ENCODE measurements around the gene TSPAN5.

Gene TSPAN5

GRCh38 chr4:98603683-98604521 lies 54.5 kb downstream of the TSPAN5 start:
- peak overlapping the region; percentile 39; the same call in 1 of the 2 replicates for H3K9ac ChIP-seq (ENCODE audit: low read depth, low read length)
- no peak overlapping the region for H3K27ac ChIP-seq (ENCODE audit: low read length)
- H3K4me1 ChIP-seq (ENCODE audit: insufficient read depth, low read length) = peaks cover 19% of the 10 kb centered on the region
- peaks cover 13% of the 10 kb centered on the region for H3K9me3 ChIP-seq (ENCODE audit: insufficient read depth, low read depth, low read length)
- no peaks in the 10 kb centered on the region for H3K27me3 ChIP-seq (ENCODE audit: insufficient read depth, low read length)
- no peaks in the 10 kb centered on the region for H3K36me3 ChIP-seq (ENCODE audit: insufficient read depth, low read depth, low read length)
- no peak overlapping the region for H3K4me3 ChIP-seq (ENCODE audit: low read length)

GRCh38 chr4:98602270-98602669 lies 56.1 kb downstream of the TSPAN5 start:
- Histone ChIP-seq H3K36me3 (ENCODE audit: insufficient read depth, low read depth, low read length) (no peaks in the 10 kb centered on the region), H3K9ac (ENCODE audit: low read depth, low read length) (no peak overlapping the region), H3K9me3 (ENCODE audit: insufficient read depth, low read depth, low read length) (peaks cover 13% of the 10 kb centered on the region), H3K27me3 (ENCODE audit: insufficient read depth, low read length) (no peaks in the 10 kb centered on the region), H3K4me1 (ENCODE audit: insufficient read depth, low read length) (peaks cover 14% of the 10 kb centered on the region), H3K27ac (ENCODE audit: low read length) (no peak overlapping the region), H3K4me3 (ENCODE audit: low read length) (no peak overlapping the region)

- Histone ChIP-seq H3K36me3 (ENCODE audit: insufficient read depth, low read depth, low read length) (no peaks in the 10 kb centered on the region), H3K27ac (ENCODE audit: low read length) (no peak overlapping the region), H3K9me3 (ENCODE audit: insufficient read depth, low read depth, low read length) (peaks cover 13% of the 10 kb centered on the region), H3K9ac (ENCODE audit: low read depth, low read length) (no peak overlapping the region), H3K4me3 (ENCODE audit: low read length) (no peak overlapping the region), H3K27me3 (ENCODE audit: insufficient read depth, low read length) (no peaks in the 10 kb centered on the region), H3K4me1 (ENCODE audit: insufficient read depth, low read length) (peaks cover 9% of the 10 kb centered on the region)
Observed at GRCh38 chr4:98601708-98602107, 56.7 kb downstream of the TSPAN5 start.

- Histone ChIP-seq H3K27me3 (ENCODE audit: insufficient read depth, low read length) (no peaks in the 10 kb centered on the region), H3K9me3 (ENCODE audit: insufficient read depth, low read depth, low read length) (peaks cover 13% of the 10 kb centered on the region), H3K36me3 (ENCODE audit: insufficient read depth, low read depth, low read length) (no peaks in the 10 kb centered on the region), H3K27ac (ENCODE audit: low read length) (no peak overlapping the region), H3K4me3 (ENCODE audit: low read length) (no peak overlapping the region), H3K9ac (ENCODE audit: low read depth, low read length) (no peak overlapping the region), H3K4me1 (ENCODE audit: insufficient read depth, low read length) (peaks cover 4% of the 10 kb centered on the region)
Observed at GRCh38 chr4:98599617-98600205, 58.7 kb downstream of the TSPAN5 start.

- H3K36me3 ChIP-seq (ENCODE audit: insufficient read depth, low read depth, low read length) = no peaks in the 10 kb centered on the region
- H3K27me3 ChIP-seq (ENCODE audit: insufficient read depth, low read length) = no peaks in the 10 kb centered on the region
- H3K4me3 ChIP-seq (ENCODE audit: low read length) = no peak overlapping the region
- H3K27ac ChIP-seq (ENCODE audit: low read length) = no peak overlapping the region
- peaks cover 6% of the 10 kb centered on the region; the same call in 1 of the 2 replicates for H3K4me1 ChIP-seq (ENCODE audit: insufficient read depth, low read length)
- H3K9me3 ChIP-seq (ENCODE audit: insufficient read depth, low read depth, low read length) = no peaks in the 10 kb centered on the region
- no peak overlapping the region for H3K9ac ChIP-seq (ENCODE audit: low read depth, low read length)
Observed at GRCh38 chr4:98586962-98587354, 71.5 kb downstream of the TSPAN5 start.

GRCh38 chr4:98586291-98586961 lies 72.0 kb downstream of the TSPAN5 start:
- no peaks in the 10 kb centered on the region for H3K9me3 ChIP-seq (ENCODE audit: insufficient read depth, low read depth, low read length)
- H3K4me3 ChIP-seq (ENCODE audit: low read length) = no peak overlapping the region
- peaks cover 6% of the 10 kb centered on the region; the same call in 1 of the 2 replicates for H3K4me1 ChIP-seq (ENCODE audit: insufficient read depth, low read length)
- H3K27ac ChIP-seq (ENCODE audit: low read length) = no peak overlapping the region
- no peaks in the 10 kb centered on the region for H3K27me3 ChIP-seq (ENCODE audit: insufficient read depth, low read length)
- H3K9ac ChIP-seq (ENCODE audit: low read depth, low read length) = no peak overlapping the region
- H3K36me3 ChIP-seq (ENCODE audit: insufficient read depth, low read depth, low read length) = no peaks in the 10 kb centered on the region

GRCh38 chr4:98585596-98585995 lies 72.8 kb downstream of the TSPAN5 start:
- H3K27me3 ChIP-seq (ENCODE audit: insufficient read depth, low read length) = no peaks in the 10 kb centered on the region
- peaks cover 6% of the 10 kb centered on the region; the same call in 1 of the 2 replicates for H3K4me1 ChIP-seq (ENCODE audit: insufficient read depth, low read length)
- H3K36me3 ChIP-seq (ENCODE audit: insufficient read depth, low read depth, low read length) = no peaks in the 10 kb centered on the region
- H3K9ac ChIP-seq (ENCODE audit: low read depth, low read length) = no peak overlapping the region
- H3K27ac ChIP-seq (ENCODE audit: low read length) = no peak overlapping the region
- no peak overlapping the region for H3K4me3 ChIP-seq (ENCODE audit: low read length)
- no peaks in the 10 kb centered on the region for H3K9me3 ChIP-seq (ENCODE audit: insufficient read depth, low read depth, low read length)

- Histone ChIP-seq H3K9ac (ENCODE audit: low read depth, low read length) (no peak overlapping the region), H3K27me3 (ENCODE audit: insufficient read depth, low read length) (no peaks in the 10 kb centered on the region), H3K4me1 (ENCODE audit: insufficient read depth, low read length) (peaks cover 6% of the 10 kb centered on the region; the same call in 1 of the 2 replicates), H3K27ac (ENCODE audit: low read length) (no peak overlapping the region), H3K9me3 (ENCODE audit: insufficient read depth, low read depth, low read length) (no peaks in the 10 kb centered on the region), H3K36me3 (ENCODE audit: insufficient read depth, low read depth, low read length) (no peaks in the 10 kb centered on the region), H3K4me3 (ENCODE audit: low read length) (no peak overlapping the region)
Observed at GRCh38 chr4:98584265-98584664, 74.1 kb downstream of the TSPAN5 start.

- H3K27me3 ChIP-seq (ENCODE audit: insufficient read depth, low read length) = no peaks in the 10 kb centered on the region
- no peaks in the 10 kb centered on the region for H3K9me3 ChIP-seq (ENCODE audit: insufficient read depth, low read depth, low read length)
- H3K4me1 ChIP-seq (ENCODE audit: insufficient read depth, low read length) = peaks cover 6% of the 10 kb centered on the region; the same call in 1 of the 2 replicates
- H3K4me3 ChIP-seq (ENCODE audit: low read length) = no peak overlapping the region
- no peak overlapping the region for H3K27ac ChIP-seq (ENCODE audit: low read length)
- H3K36me3 ChIP-seq (ENCODE audit: insufficient read depth, low read depth, low read length) = no peaks in the 10 kb centered on the region
- no peak overlapping the region for H3K9ac ChIP-seq (ENCODE audit: low read depth, low read length)
Observed at GRCh38 chr4:98583265-98583664, 75.1 kb downstream of the TSPAN5 start.

GRCh38 chr4:98581126-98581525 lies 77.3 kb downstream of the TSPAN5 start:
- H3K4me1 ChIP-seq (ENCODE audit: insufficient read depth, low read length) = peaks cover 5% of the 10 kb centered on the region; the same call in 1 of the 2 replicates
- H3K9me3 ChIP-seq (ENCODE audit: insufficient read depth, low read depth, low read length) = no peaks in the 10 kb centered on the region
- H3K27ac ChIP-seq (ENCODE audit: low read length) = no peak overlapping the region
- no peaks in the 10 kb centered on the region for H3K36me3 ChIP-seq (ENCODE audit: insufficient read depth, low read depth, low read length)
- no peak overlapping the region for H3K4me3 ChIP-seq (ENCODE audit: low read length)
- no peak overlapping the region for H3K9ac ChIP-seq (ENCODE audit: low read depth, low read length)
- H3K27me3 ChIP-seq (ENCODE audit: insufficient read depth, low read length) = no peaks in the 10 kb centered on the region

GRCh38 chr4:98577956-98578355 lies 80.5 kb downstream of the TSPAN5 start:
- Histone ChIP-seq H3K27me3 (ENCODE audit: insufficient read depth, low read length) (no peaks in the 10 kb centered on the region), H3K36me3 (ENCODE audit: insufficient read depth, low read depth, low read length) (no peaks in the 10 kb centered on the region), H3K4me1 (ENCODE audit: insufficient read depth, low read length) (no peaks in the 10 kb centered on the region), H3K9ac (ENCODE audit: low read depth, low read length) (no peak overlapping the region), H3K4me3 (ENCODE audit: low read length) (no peak overlapping the region), H3K27ac (ENCODE audit: low read length) (no peak overlapping the region), H3K9me3 (ENCODE audit: insufficient read depth, low read depth, low read length) (no peaks in the 10 kb centered on the region)
